ENCODE measurements around the gene FAF1.

- TF ChIP-seq CTCF (IDR thresholded peaks at IDR 0.05; ENCODE audit: low read depth, low read length) (no peak), POLR2A (IDR thresholded peaks at IDR 0.05; ENCODE audit: extremely low read depth, insufficient read length) (no peak), MYC (IDR thresholded peaks at IDR 0.05; ENCODE audit: low read depth, low read length) (no peak), MAX (IDR thresholded peaks at IDR 0.05; ENCODE audit: low read depth, low read length) (no peak)
These were observed 471.7 kb downstream of the FAF1 start for GRCh38 chr1:50488356-50488755.
